SKM-1 (cell line): Measurements from ENCODE around the gene KRT6B.
"Not testable (repeated sequence)": the region's sequence is repeated elsewhere in the genome, so short reads cannot be mapped to it uniquely, and the experiment has no call there.

Source experiments
- DNase-seq: peaks from one replicate; lab custom pipeline; 2025; ENCODE audit not compliant: unreplicated experiment; lab: John Stamatoyannopoulos, UW

KRT6B gene

GRCh38 chr12:52452101-52452500, at the start of gene KRT6B:
Gene KRT6B (minus strand): TSS chr12:52452146. CDS start chr12:52452078, 68 bp downstream.
- DNase-seq = no peak

- DNase-seq = no peak
Observed at GRCh38 chr12:52501490-52501889, 49.5 kb upstream of the KRT6B start.

GRCh38 chr12:52500574-52500973, 48.6 kb upstream of the KRT6B start:
- not testable (repeated sequence) for DNase-seq

DNA sequence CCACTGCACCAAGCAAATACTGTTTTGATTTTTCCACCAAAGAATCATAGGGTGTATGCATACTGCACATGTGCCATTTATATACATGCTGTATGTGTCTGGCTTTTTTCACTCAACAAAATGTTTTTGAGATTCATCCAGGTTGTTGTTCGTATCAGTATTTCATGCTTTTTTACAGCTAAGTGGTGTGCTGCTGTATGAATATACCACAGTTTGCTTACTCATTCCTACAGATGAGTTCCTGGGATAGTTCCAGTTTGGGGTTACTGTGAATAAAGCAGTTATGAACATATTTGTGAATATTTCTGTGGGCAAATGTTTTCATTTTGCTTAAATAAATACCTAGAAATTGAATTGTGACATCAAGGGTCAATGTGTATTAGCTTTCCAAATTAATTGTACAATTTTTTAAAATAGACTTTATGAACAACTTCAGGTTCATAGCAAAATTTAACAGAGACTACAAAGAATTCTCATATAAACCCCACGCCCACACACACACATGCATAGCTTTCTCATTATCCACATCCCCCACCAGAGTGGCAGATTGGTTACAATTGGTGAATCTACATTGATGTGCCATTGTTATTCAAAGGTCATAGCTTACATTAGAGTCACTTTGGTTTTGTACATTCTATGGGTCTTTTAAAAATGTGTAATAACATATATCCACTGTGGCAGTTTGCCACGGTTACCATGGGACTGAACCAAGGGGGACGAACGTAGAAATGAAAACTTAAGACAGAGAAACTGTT, 48.0 kb upstream of the KRT6B start:
- no peak for DNase-seq

DNA sequence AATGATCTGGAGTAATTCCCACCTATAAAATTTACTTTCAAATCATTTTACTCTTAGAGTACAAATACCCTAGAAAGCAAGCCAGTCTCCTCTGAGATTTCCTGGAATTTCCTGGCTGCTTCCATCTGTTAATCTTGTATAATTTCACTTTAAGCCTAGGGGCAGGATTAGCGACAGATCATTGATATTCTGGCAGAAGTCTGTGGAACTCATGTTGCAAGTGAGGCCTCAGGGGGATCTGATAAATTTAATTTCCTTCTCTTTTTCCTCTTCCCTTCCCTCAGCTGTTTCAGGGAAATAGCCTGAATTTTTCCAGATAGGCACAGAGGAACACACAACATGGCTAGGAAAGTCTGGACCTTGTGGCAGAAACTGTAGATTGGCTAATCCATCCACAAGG, 47.0 kb upstream of the KRT6B start:
- DNase-seq = no peak

GRCh38 chr12:52497975-52498374, 46.0 kb upstream of the KRT6B start:
- no peak for DNase-seq

DNA sequence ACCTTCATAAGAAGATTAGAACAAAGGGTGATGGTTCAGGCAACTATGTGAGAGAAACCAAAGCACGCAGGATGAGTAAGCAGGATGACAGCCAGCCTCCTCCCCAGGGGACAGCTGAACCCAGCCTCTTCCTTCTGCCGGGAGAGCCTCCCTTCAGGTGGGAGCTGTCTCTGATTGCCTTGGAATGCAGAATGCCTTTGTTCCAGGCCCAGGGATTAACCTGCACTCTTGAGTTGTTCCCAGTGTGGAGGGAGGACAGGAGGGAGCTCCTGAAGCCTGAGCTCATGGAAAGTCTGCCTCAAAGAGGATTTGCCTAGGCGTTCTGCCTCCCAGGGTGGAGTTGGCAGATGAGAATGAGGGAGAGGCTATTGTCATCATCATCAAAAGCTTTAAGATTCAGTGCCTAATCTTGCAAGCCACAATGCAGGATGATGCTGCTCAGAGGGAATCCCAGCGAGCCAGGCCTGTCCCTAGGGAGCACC, 44.7 kb upstream of the KRT6B start:
- DNase-seq = no peak

GRCh38 chr12:52496054-52496453, 44.1 kb upstream of the KRT6B start:
- DNase-seq = no peak

DNA sequence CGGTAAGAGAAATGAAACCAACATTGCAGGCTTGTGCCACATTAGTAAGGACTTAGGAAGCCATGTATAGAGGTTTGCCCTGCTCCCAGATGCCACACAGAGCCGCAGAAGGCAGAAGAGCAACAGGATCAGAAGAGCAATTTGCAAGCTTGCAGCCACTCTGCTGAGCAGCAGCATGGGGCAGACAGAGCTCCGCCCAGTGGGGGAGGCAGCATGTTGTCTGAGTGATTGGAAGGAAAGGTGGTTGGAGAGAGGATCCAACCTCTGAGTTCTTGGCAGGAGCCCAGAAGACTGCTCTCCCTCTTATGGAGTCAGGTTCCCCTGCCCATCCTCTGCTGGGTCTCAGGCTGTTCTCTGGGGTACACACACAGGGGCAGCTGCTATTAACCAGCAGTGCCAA, 43.4 kb upstream of the KRT6B start:
- DNase-seq = no peak

- no peak for DNase-seq
Observed at GRCh38 chr12:52494518-52494917, 42.6 kb upstream of the KRT6B start.

GRCh38 chr12:52494100-52494499, 42.2 kb upstream of the KRT6B start:
- no peak for DNase-seq

DNA sequence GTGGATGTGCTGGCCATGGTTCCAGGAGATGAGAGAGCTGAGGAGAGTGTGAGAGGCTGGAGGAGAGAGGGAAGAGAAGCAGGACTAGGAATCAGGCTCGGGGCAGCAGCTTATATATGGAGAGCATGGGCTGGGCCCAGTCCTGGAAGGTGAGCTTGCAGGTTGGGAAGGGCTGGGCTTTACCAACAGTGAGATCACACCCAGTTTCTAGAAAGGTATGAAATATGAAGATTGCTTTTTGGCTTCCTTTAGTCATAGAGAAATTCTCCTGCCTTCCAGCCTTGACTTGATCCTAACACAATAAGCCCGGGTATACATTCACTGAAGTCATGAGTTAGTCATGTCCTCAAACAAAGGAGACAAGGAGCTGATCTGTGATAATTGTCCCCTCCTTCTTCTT, 41.2 kb upstream of the KRT6B start, which contains the start of gene KRT6A:
Gene KRT6A, minus strand, starts transcription at position 86 of the 400 bp plus-strand sequence. Its CDS starts 69 bp downstream, at position 17.
- no peak for DNase-seq

DNA sequence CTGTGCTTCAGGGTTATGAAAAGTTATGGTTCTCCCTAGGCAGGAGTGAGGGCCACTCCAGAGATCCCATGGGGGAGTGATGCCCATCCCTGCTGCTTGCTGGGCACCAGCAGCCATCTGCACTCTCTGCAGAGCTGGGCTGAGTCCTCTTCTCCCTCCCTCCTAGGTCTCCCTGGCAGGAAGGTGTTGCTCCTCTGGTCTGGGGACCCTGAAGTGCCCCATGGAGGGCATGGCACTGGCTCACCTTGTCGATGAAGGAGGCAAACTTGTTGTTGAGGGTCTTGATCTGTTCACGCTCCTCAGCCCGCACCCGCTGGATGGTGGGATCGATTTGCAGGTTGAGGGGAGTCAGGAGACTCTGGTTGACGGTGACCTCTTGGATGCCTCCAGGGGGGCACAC, 40.5 kb upstream of the KRT6B start:
- DNase-seq = not testable (repeated sequence)

- DNase-seq = not testable (repeated sequence)
Observed at GRCh38 chr12:52491495-52491894, 39.5 kb upstream of the KRT6B start.

- no peak for DNase-seq
Observed at GRCh38 chr12:52488736-52489135, 36.8 kb upstream of the KRT6B start.

GRCh38 chr12:52487744-52488443, 35.9 kb upstream of the KRT6B start:
- DNase-seq = not testable (repeated sequence)

GRCh38 chr12:52487211-52487610, 35.3 kb upstream of the KRT6B start:
- no peak for DNase-seq

DNA sequence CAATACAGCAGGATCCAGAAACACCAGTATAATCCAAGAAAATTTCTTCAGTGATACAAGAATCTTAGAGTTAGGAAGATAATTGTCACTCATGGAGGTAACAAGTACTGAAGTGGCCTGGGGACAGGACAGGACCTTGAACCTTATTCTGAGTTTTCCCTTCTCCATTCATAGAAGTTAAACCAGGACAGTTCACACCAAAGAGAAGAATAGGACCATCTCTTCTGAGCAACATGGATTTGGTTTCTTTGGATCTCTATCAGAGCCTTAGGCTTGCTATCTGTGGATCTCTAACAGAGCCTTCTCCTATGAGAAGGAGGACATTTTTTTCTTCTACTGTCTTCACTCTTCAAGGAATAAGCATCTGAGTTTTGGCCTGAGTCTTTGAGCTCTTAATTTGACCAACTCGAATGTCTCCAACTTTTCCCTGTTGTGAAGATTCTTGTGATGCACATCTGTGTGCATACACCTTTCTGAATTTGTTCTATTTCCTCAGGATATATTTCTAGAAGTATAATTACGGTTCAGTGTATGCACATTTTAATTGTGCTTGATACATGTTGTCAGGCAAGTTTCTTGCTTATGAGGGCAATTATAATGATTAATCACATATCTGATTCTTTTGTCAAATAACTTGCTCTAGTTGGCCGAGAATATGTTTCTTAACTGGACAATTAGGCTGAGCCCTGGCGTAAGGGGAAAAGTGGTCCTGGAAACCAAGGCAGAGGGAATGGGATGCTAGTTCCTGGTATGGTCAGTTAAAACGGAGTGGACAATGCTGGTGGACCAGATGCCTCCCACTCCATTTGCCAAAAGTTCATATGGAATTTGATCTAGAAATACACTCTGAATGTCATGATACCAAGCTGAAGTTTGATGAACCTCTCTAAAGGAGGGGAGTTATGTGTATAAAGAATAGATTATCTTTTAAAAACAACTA, 34.5 kb upstream of the KRT6B start:
- no peak for DNase-seq

DNA sequence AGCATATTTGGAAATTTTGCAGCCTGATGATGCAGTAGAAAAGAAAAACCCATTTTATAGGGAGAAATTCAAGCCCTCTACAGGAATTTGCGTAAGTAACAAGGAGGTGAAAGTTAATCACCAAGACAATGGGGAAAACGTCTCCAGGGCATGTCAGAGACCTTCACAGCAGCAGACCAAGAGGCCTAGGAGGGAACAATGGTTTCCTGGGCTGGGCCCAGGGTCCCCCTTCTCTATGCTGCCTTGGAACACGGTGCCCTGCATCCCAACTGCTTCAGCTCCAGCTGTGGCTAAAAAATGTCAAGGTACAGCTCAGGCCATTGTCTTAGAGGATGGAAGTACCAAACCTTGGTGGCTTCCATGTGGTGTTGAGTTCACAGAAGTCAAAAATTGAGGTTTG, 28.1 kb upstream of the KRT6B start:
- no peak for DNase-seq

DNA sequence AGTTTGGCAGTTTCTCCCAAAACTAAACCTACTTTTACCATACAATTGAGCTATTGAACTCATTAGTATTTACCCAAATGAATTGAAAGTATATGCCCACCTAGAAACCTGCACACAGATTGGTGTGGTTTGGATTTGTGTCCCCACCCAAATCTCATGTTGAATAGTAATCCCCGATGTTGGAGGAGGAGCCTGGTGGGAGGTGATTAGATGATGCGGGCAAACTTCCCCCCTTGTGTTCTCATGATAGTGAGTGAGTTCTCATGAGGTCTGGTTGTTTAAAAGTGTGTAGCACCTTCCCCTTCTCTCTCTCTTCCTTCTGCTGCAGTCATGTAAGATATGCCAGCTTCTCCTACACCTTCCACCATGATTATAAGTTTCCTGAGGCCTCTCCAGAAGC, 25.7 kb upstream of the KRT6B start:
- DNase-seq = no peak

DNA sequence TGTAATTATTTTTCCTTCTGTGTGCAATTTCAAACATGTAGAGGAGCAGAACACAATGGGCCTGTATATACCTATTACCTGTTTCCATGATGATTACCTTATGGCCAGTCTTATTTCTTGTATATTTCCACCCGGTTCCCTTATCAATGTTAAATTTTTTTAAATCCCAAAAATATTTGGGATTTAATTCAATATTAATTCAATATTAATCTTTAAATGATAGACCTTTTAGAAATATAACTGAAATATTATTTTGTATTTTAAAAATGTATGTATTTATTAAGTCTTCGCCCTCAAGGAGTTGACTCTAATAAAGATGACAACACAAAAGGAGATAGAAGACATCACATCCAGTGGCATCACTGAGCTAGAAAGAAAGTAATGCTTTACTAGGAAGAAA, 22.3 kb upstream of the KRT6B start:
- no peak for DNase-seq
